Glutamatergic neuron (in vitro differentiated cells): ENCODE data around the gene MRPS24. TPM values are rescaled to one million over a fixed set of nuclear protein-coding genes. Genes with fewer than 3 reads are reported as not detected.
"Not testable (repeated sequence)": the region's sequence is repeated elsewhere in the genome, so short reads cannot be mapped to it uniquely, and the experiment has no call there.

Source experiments
- DNase-seq: peaks from one replicate; pipeline ENCODE4 v3.0.0; 2022
- H3K27ac Mint-ChIP-seq: one replicate; pipeline ENCODE4 v1.8.0; 2020; ENCODE audit warnings: mild to moderate bottlenecking, mixed read lengths, inconsistent platforms; ENCODE audit not compliant: unreplicated experiment
- H3K27me3 Mint-ChIP-seq: one replicate; pipeline ENCODE4 v1.8.0; 2020; ENCODE audit warnings: mild to moderate bottlenecking, moderate library complexity, mixed read lengths, inconsistent platforms; ENCODE audit not compliant: unreplicated experiment
- H3K36me3 Mint-ChIP-seq: one replicate; pipeline ENCODE4 v1.8.0; 2020; ENCODE audit warnings: mild to moderate bottlenecking, mixed read lengths, inconsistent platforms; ENCODE audit not compliant: unreplicated experiment
- H3K4me1 Mint-ChIP-seq: one replicate; pipeline ENCODE4 v1.8.0; 2020; ENCODE audit warnings: mild to moderate bottlenecking, low read depth, mixed read lengths, inconsistent platforms; ENCODE audit not compliant: unreplicated experiment
- H3K4me3 Mint-ChIP-seq: one replicate; pipeline ENCODE4 v1.8.0; 2020; ENCODE audit warnings: mild to moderate bottlenecking, mixed read lengths, inconsistent platforms; ENCODE audit not compliant: unreplicated experiment
- H3K9me3 Mint-ChIP-seq: one replicate; pipeline ENCODE4 v1.8.0; 2020; ENCODE audit warnings: mild to moderate bottlenecking, moderate library complexity, mixed read lengths, inconsistent platforms; ENCODE audit not compliant: unreplicated experiment
- total RNA-seq: library from RNA; stranded (reverse); fragmentation: NEBNext Ultra II Directional; extraction: Animal tissue kit (Norgen Biotek cat#: 25700); gene quantifications from one replicate; pipeline ENCODE4 v1.2.1, GENCODE V29; 2021; ENCODE audit not compliant: unreplicated experiment
- TF ChIP-seq, protein P1 (sequence below): fragments of 200-600 bp; sonication (generic); IDR thresholded peaks from one replicate; pipeline ENCODE4 v1.5.0; 2021; ENCODE audit not compliant: partially characterized antibody, unreplicated experiment

MRPS24 gene
- total RNA-seq, 1 donor from 2014 or later: 60.8 TPM

DNA sequence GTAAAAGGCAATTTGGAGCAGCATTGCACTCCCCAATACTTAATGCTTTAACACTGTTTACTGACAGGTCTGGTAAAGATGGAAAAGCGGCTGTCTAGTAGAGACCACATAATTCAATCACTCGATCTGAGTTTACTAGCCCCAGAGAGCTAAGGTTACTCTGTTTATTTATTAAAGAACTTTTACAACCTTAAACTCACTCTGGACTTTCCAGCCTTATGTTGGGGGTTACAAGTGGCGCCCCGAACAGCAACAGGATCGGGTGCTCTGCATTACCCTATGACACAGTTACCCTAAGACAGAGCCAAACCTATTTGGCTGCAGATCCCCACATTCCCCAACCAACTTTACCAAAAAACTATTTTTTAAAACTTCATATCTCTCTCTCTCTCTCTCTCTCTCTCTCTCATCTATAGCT lies 43.9 kb downstream of the MRPS24 start:
- H3K9me3 Mint-ChIP-seq: no peaks in the 10 kb centered on the region

DNA sequence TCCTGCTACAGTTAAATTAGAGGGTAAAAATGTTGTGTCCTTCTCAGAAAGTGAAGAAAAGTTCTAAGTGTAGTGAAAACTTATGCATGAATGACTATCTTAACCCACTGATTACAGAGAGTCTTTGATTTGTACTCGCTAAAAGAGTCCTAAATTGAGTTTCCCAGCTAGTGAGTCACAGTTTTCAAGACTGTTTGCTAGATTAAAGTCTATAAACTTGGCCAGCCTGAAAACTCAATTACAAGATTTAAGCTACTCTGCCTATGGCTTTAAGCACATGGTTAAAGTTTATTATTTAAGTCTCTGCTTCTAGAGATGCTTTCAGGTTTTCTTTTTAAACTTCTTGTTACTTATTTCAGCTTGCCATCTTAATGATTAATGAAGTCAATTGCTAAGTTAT lies 44.4 kb downstream of the MRPS24 start:
- TF ChIP-seq, protein P1, sequence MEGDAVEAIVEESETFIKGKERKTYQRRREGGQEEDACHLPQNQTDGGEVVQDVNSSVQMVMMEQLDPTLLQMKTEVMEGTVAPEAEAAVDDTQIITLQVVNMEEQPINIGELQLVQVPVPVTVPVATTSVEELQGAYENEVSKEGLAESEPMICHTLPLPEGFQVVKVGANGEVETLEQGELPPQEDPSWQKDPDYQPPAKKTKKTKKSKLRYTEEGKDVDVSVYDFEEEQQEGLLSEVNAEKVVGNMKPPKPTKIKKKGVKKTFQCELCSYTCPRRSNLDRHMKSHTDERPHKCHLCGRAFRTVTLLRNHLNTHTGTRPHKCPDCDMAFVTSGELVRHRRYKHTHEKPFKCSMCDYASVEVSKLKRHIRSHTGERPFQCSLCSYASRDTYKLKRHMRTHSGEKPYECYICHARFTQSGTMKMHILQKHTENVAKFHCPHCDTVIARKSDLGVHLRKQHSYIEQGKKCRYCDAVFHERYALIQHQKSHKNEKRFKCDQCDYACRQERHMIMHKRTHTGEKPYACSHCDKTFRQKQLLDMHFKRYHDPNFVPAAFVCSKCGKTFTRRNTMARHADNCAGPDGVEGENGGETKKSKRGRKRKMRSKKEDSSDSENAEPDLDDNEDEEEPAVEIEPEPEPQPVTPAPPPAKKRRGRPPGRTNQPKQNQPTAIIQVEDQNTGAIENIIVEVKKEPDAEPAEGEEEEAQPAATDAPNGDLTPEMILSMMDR: no peak
- H3K36me3 Mint-ChIP-seq: peaks cover 12% of the 10 kb centered on the region
- no peaks in the 10 kb centered on the region for H3K9me3 Mint-ChIP-seq
- H3K4me3 Mint-ChIP-seq: no peak overlapping the region
- no peaks in the 10 kb centered on the region for H3K27me3 Mint-ChIP-seq
- no peaks in the 10 kb centered on the region for H3K4me1 Mint-ChIP-seq
- DNase-seq: no peak
- H3K27ac Mint-ChIP-seq: no peak overlapping the region

More for the DNA sequence above, 43.9 kb downstream of the MRPS24 start:
- TF ChIP-seq, protein P1: no peak
- H3K36me3 Mint-ChIP-seq: peaks cover 12% of the 10 kb centered on the region
- no peak overlapping the region for H3K4me3 Mint-ChIP-seq
- H3K27ac Mint-ChIP-seq: no peak overlapping the region
- DNase-seq: no peak
- no peaks in the 10 kb centered on the region for H3K27me3 Mint-ChIP-seq
- no peaks in the 10 kb centered on the region for H3K4me1 Mint-ChIP-seq

DNA sequence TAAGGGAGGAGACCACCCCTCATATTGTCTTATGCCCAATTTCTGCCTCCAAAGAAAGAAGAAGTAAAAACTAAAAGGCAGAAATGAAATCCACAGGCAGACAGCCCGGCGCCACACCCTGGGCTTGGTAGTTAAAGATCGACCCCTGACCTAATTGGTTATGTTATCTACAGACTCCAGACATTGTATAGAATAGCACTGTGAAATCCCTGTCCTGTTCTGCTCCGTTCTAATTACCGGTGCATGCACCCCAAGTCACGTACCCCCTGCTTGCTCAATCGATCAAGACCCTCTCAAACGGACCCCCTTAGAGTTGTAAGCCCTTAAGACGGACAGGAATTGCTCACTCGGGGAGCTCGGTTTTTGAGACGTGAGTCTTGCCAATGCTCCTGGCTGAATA lies 44.8 kb downstream of the MRPS24 start:
- not testable (repeated sequence) for H3K4me1 Mint-ChIP-seq, H3K9me3 Mint-ChIP-seq, DNase-seq, H3K27me3 Mint-ChIP-seq, H3K4me3 Mint-ChIP-seq, H3K27ac Mint-ChIP-seq
- H3K36me3 Mint-ChIP-seq: peaks cover 12% of the 10 kb centered on the region

DNA sequence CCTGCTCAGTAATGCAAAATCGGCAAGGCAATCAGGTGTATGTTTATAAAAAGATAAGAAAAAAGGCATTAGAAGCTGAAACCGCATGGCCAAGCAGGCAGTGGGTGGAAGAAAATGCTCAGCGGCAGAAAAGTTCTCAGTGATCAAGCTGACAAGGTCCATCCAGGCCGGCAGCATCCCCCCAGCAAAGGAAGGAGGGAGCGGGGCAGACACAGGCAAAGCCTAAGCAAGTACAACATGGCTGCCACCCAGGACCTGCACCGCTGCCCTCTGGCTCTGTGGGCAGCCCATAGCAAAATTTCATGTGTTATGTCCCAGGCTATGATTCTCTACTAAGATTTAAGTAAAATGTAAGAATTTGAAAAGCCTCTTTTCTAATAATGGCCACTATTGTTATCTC lies 45.4 kb downstream of the MRPS24 start:
- DNase-seq: no peak
- H3K36me3 Mint-ChIP-seq: peaks cover 7% of the 10 kb centered on the region
- no peak overlapping the region for H3K4me3 Mint-ChIP-seq
- TF ChIP-seq, protein P1: no peak
- no peak overlapping the region for H3K27ac Mint-ChIP-seq
- H3K9me3 Mint-ChIP-seq: no peaks in the 10 kb centered on the region
- no peaks in the 10 kb centered on the region for H3K27me3 Mint-ChIP-seq
- H3K4me1 Mint-ChIP-seq: no peaks in the 10 kb centered on the region

DNA sequence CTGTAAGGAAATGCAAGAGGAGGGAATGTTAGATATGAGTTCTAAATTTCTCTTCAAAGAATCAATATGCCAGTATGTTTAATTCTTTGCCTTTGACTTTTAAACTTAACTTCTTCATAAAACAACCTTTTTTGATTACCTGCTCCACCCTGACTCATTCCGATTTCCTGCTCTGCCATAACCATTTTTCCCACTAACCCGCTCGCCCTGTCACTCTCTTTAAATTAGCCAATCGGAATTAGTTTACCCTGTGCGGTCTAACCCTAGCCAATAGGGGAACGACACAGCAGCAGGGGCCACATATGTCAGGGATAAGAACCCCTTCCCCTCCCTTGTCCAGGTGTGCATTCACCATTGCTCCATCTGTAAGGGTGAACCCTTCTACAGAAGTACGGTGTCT lies 45.9 kb downstream of the MRPS24 start:
- not testable (repeated sequence) for H3K36me3 Mint-ChIP-seq, H3K27ac Mint-ChIP-seq, H3K4me1 Mint-ChIP-seq, DNase-seq, H3K9me3 Mint-ChIP-seq, H3K4me3 Mint-ChIP-seq, H3K27me3 Mint-ChIP-seq

Other genes starting within 250 kb of the MRPS24 start
- 73.7 TPM for gene COA1, start 140.0 kb downstream of the MRPS24 start, total RNA-seq
- gene BLVRA, start 110.8 kb downstream of the MRPS24 start, total RNA-seq: 63.4 TPM
- 17.8 TPM for gene URGCP, start 37.1 kb upstream of the MRPS24 start, total RNA-seq
- gene UBE2D4, start 56.9 kb upstream of the MRPS24 start, total RNA-seq: 10.1 TPM
- not detected for gene SPDYE1, start 128.4 kb upstream of the MRPS24 start, total RNA-seq
- gene DBNL, start 175.2 kb upstream of the MRPS24 start, total RNA-seq: 154 TPM
- gene PGAM2, start 196.1 kb upstream of the MRPS24 start, total RNA-seq: 13.3 TPM
- gene POLM, start 213.0 kb upstream of the MRPS24 start, total RNA-seq: 28.8 TPM
- gene AEBP1, start 234.8 kb upstream of the MRPS24 start, total RNA-seq: 35.4 TPM